Thoracic aorta (tissue), 2 donors: Measurements from ENCODE around the gene SCRT2. TPM values are rescaled to one million over a fixed set of nuclear protein-coding genes. Genes with fewer than 3 reads are reported as not detected.
"Not testable (repeated sequence)": the region's sequence is repeated elsewhere in the genome, so short reads cannot be mapped to it uniquely, and the experiment has no call there.

Experiments used
- ATAC-seq: fragments of 150-250 bp; one replicate; pipeline ENCODE4 v1.8.0; 2017; ENCODE audit warnings: low read depth; ENCODE audit not compliant: insufficient number of reproducible peaks, low FRiP score
- DNase-seq: peaks from one replicate; pipeline ENCODE4 v3.0.0-alpha.2; 2020; ENCODE audit warnings: low spot score
- H3K27ac ChIP-seq, 2 donors: fragments of 200-600 bp; sonication (generic); 1 replicate in 1 of 2; 2 replicates in 1 of 2; pipeline ENCODE4 v1.5.1; 2016; ENCODE audit warnings: mild to moderate bottlenecking in 2 of 2, moderate library complexity in 2 of 2
- H3K27me3 ChIP-seq: fragments of 200-600 bp; sonication (generic); replicated peaks from 2 replicates; pipeline ENCODE4 v1.6.0; 2016; ENCODE audit warnings: mild to moderate bottlenecking; ENCODE audit not compliant: insufficient read depth
- H3K36me3 ChIP-seq: fragments of 200-600 bp; sonication (generic); one replicate; pipeline ENCODE4 v1.5.1; 2016
- H3K4me1 ChIP-seq, 2 donors: fragments of 200-600 bp; sonication (generic); 1 replicate in 1 of 2; 2 replicates in 1 of 2; pipeline versions ENCODE4 v1.5.1 to v1.6.0; 2016; ENCODE audit warnings: low read depth in 2 of 2, mild to moderate bottlenecking in 1 of 2; ENCODE audit not compliant: control insufficient read depth in 1 of 2
- H3K4me3 ChIP-seq: fragments of 200-600 bp; sonication (generic); 2 replicates; pipeline ENCODE4 v1.5.1; 2016; ENCODE audit warnings: mild to moderate bottlenecking
- H3K9me3 ChIP-seq: fragments of 200-600 bp; sonication (generic); 2 replicates; pipeline ENCODE4 v1.5.1; 2016
- CTCF ChIP-seq: fragments of 200-600 bp; sonication (generic); IDR thresholded peaks from one replicate; pipeline ENCODE4 v1.5.1; 2019; ENCODE audit warnings: antibody characterized with exemption
- total RNA-seq, 2 donors: library from RNA; depleted of rRNA; stranded (reverse); fragments of >200 nt; gene quantifications; one replicate each; pipeline versions ENCODE4 v1.1.0 to v1.2.3, GENCODE V29; 2016

SCRT2 gene
- not detected for total RNA-seq

GRCh38 chr20:675453-676314 lies at the start of gene SCRT2:
Gene SCRT2, minus strand, starts transcription at chr20:675802. Its CDS starts 201 bp downstream, at chr20:675601.
- DNase-seq (no peak), ATAC-seq (peak; percentile 65)
- Histone ChIP-seq H3K27me3 (peaks cover 10% of the 10 kb centered on the region), H3K9me3 (no peaks in the 10 kb centered on the region), H3K4me3 (peak within 1 kb of the TSS; percentile 45), H3K27ac (no peak within 1 kb of the TSS), H3K4me1 (peaks cover 12 to 16% of the 10 kb centered on the region in 2 donors), H3K36me3 (no peaks in the 10 kb centered on the region)
- no peak for TF ChIP-seq CTCF

DNA sequence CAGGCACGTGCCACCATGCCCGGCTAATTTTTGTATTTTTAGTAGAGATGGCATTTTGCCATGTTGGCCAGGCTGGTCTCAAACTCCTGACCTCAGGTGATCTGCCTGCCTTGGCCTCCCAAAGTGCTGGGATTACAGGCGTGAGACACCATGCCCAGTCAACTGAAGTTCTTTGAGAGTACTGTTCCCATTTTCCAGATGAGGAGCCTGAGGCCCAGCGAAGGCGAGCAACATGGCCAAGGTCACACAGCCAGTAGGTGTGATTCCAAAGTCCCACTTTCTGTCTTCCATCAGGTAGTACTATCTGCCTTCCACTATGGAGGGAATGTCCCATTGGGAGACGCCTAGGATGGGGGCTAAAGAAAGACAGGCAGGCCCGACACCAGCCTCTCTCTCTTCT lies 49.2 kb upstream of the SCRT2 start:
- not testable (repeated sequence) for H3K9me3 ChIP-seq, H3K36me3 ChIP-seq, H3K4me1 ChIP-seq, ATAC-seq, DNase-seq, H3K27ac ChIP-seq, H3K4me3 ChIP-seq, H3K27me3 ChIP-seq

GRCh38 chr20:723756-724155 lies 48.2 kb upstream of the SCRT2 start:
- Histone ChIP-seq H3K27me3 (peaks cover 2% of the 10 kb centered on the region), H3K4me1 (peaks cover 0 to 7% of the 10 kb centered on the region in 2 donors), H3K27ac (no peak overlapping the region), H3K9me3 (no peaks in the 10 kb centered on the region), H3K36me3 (no peaks in the 10 kb centered on the region), H3K4me3 (no peak overlapping the region)
- DNase-seq = no peak
- no peak for TF ChIP-seq CTCF
- ATAC-seq = no peak

GRCh38 chr20:722822-723644 lies 47.4 kb upstream of the SCRT2 start:
- DNase-seq (no peak), ATAC-seq (no peak)
- no peak overlapping the region for H3K4me3 ChIP-seq
- H3K9me3 ChIP-seq = no peaks in the 10 kb centered on the region
- TF ChIP-seq CTCF = no peak
- peaks cover 0 to 1% of the 10 kb centered on the region in 2 donors for H3K4me1 ChIP-seq
- no peak overlapping the region for H3K27ac ChIP-seq
- H3K36me3 ChIP-seq = no peaks in the 10 kb centered on the region
- no peaks in the 10 kb centered on the region for H3K27me3 ChIP-seq

DNA sequence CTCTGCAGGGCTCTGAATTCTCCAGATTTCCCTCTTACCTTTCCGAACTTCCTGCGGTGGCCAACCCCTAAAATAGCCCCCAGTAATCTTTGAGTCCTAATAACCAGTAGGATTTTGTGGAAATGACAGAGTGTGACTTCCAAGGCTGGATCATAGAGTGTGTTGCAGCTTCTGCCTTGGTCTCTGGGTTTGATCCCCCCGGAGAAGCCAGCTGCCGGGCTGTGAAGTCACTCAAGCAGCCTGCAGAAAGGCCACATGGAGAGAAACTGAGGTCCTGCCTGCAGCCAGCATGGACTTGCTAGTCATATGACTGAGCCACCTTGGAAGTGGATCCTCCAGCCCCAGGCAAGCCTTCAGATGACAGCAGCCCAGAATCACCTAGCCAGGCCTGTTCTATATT lies 46.3 kb upstream of the SCRT2 start:
- no peaks in the 10 kb centered on the region for H3K4me1 ChIP-seq
- no peaks in the 10 kb centered on the region for H3K9me3 ChIP-seq
- H3K4me3 ChIP-seq = no peak overlapping the region
- no peak for TF ChIP-seq CTCF
- DNase-seq = no peak
- ATAC-seq = no peak
- no peaks in the 10 kb centered on the region for H3K36me3 ChIP-seq
- H3K27me3 ChIP-seq = no peaks in the 10 kb centered on the region
- no peak overlapping the region for H3K27ac ChIP-seq
